Measurements from ENCODE around the gene CADM3. TPM values are rescaled to one million over a fixed set of nuclear protein-coding genes. Genes with fewer than 3 reads are reported as not detected.

CADM3 gene
- total and polyA plus RNA-seq, 2 of the 8 experiments (the other 6 are each of a cell fraction or from before 2014, with no cell fraction given): 8.3 to 8.5 TPM

DNA sequence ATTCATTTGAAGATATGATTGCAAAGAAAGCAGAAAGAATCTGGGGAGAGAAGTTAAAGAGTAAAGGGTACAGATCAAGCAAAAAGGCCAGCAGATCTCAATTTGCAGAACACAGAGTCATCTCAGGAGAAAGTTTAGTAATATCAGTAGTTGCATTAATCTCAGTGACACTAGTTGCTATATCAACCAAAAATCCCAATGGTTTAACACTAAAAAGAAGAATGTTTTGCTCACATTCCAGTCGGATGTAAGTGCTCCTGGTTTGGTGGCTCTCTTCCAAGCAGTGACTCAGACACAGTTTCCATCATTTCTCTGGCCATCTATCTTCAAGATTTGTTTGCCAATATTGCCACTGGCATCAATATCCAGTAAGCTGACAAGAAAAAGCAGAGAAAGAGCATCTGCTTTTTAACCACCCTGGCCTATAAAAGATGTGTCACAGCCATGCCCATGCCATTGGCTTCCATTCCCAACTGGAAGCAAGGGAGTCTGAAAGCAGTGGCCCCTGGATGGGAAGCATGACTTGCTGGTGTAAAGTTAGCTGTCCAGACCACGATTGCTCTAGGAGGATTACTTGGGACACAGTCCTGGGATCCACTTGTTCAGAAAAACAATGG, 49.3 kb upstream of the CADM3 start:
- ChIA-PET POLR2A (ENCODE audit: partially characterized antibody) (no interaction called here), CTCF (ENCODE audit: partially characterized antibody) (interaction anchor here (1.1 to 2.8 kb wide), 2 partner anchors 10 to 50 kb away, joined by 4 to 13 read pairs; no protein-coding TSS in a partner anchor)
- H3K4me1 ChIP-seq (replicated peaks in 1 of 4; ENCODE audit: control insufficient read depth in 3 of 4, insufficient read depth in 4 of 4, low read length in 3 of 4): peaks cover 0 to 2% (median under 1%) of the 10 kb centered on the region in 4 experiments; a peak in 1 of 7 replicates
- no peaks in the 10 kb centered on the region for H3K36me3 ChIP-seq (ENCODE audit: control insufficient read depth in 2 of 4, insufficient read depth in 4 of 4, low read length in 3 of 4)
- no peak overlapping the region for H4K8ac ChIP-seq (ENCODE audit: extremely low read depth, insufficient read depth, low read length)
- no peak overlapping the region for H3K18ac ChIP-seq (ENCODE audit: extremely low read depth, low read length)
- no peak overlapping the region for H3K4me2 ChIP-seq (ENCODE audit: insufficient read depth in 1 of 2, low read depth in 2 of 2, low read length in 2 of 2)
- H2AK5ac ChIP-seq (ENCODE audit: low read depth, low read length): no peak overlapping the region
- H2AFZ ChIP-seq (ENCODE audit: low read length): no peak overlapping the region
- no peak overlapping the region for H2BK5ac ChIP-seq (ENCODE audit: low read depth, low read length)
- H2BK120ac ChIP-seq (replicated peaks; ENCODE audit: low read depth, low read length): no peak overlapping the region
- no peak overlapping the region for H3K4me3 ChIP-seq (ENCODE audit: extremely low read depth in 1 of 4, insufficient read depth in 2 of 4, low read depth in 3 of 4, low read length in 4 of 4)
- H3K79me1 ChIP-seq (ENCODE audit: low read depth, low read length): no peaks in the 10 kb centered on the region
- H3K9me3 ChIP-seq (ENCODE audit: insufficient read depth in 2 of 2, low read depth in 1 of 2, low read length in 1 of 2): no peaks in the 10 kb centered on the region
- no peak overlapping the region for H3K56ac ChIP-seq (replicated peaks; ENCODE audit: insufficient read length, low read depth, low read length)
- H3K27me3 ChIP-seq (replicated peaks in 1 of 4; ENCODE audit: control insufficient read depth in 3 of 4, extremely low read depth in 1 of 4, insufficient read depth in 3 of 4, low read length in 3 of 4): no peaks in the 10 kb centered on the region
- H3K4ac ChIP-seq (replicated peaks; ENCODE audit: insufficient read length, low read depth, low read length): no peak overlapping the region
- H3K14ac ChIP-seq (ENCODE audit: insufficient read length): no peak overlapping the region
- no peak overlapping the region for H4K91ac ChIP-seq (replicated peaks; ENCODE audit: insufficient read length, low read length)
- FAIRE-seq (no peak), DNase-seq (ENCODE audit: low read depth in 1 of 2, low spot score in 2 of 2) (no peak)
- H3K23me2 ChIP-seq (ENCODE audit: low read depth, low read length): no peaks in the 10 kb centered on the region
- no peak overlapping the region for H3K27ac ChIP-seq (ENCODE audit: low read depth, low read length)
- H4K5ac ChIP-seq (ENCODE audit: insufficient read length, low read depth, low read length): no peak overlapping the region
- no peak overlapping the region for H3K9ac ChIP-seq (replicated peaks in 1 of 4; ENCODE audit: extremely low read depth in 1 of 4, low read depth in 3 of 4, low read length in 3 of 4)
- no peak overlapping the region for H3K23ac ChIP-seq (ENCODE audit: insufficient read length)
- H2BK20ac ChIP-seq (ENCODE audit: low read length): no peak overlapping the region
- 94% methylated on average over 2 of the region's 2 CpGs; no CpG with 5 or more reads in 1 of the 2 experiments for WGBS, 2 experiments (ENCODE audit: extremely low coverage in 1 of 2, insufficient coverage in 1 of 2, insufficient read length in 1 of 2, insufficient replicate concordance in 2 of 2, low coverage in 1 of 2, low lambda C conversion rate in 2 of 2, missing lambda C conversion rate in 1 of 2)
- H3K79me2 ChIP-seq (ENCODE audit: control insufficient read depth in 1 of 2, insufficient read depth in 2 of 2, low read length in 2 of 2): no peaks in the 10 kb centered on the region
- H2BK12ac ChIP-seq (ENCODE audit: low read depth, low read length): no peak overlapping the region
- H2BK15ac ChIP-seq (ENCODE audit: low read length): no peak overlapping the region
- no peaks in the 10 kb centered on the region for H4K20me1 ChIP-seq (replicated peaks in 1 of 2; ENCODE audit: control insufficient read depth in 1 of 2, insufficient read depth in 2 of 2, low read length in 2 of 2)
- TF ChIP-seq SAP30 (IDR thresholded peaks at IDR 0.05; ENCODE audit: insufficient read depth, insufficient replicate concordance, low read length) (no peak), SUZ12 (IDR thresholded peaks at IDR 0.05; ENCODE audit: low read length) (no peak), RNF2 (IDR thresholded peaks at IDR 0.05; ENCODE audit: borderline replicate concordance, low read depth, low read length, missing control alignments, poor library complexity, severe bottlenecking) (no peak), JUN (IDR thresholded peaks at IDR 0.05; ENCODE audit: low read depth, low read length) (no peak), TAF7 (optimal IDR thresholded peaks at IDR 0.05; ENCODE audit: borderline replicate concordance, low read depth, low read length) (no peak), GABPA (IDR thresholded peaks at IDR 0.05; ENCODE audit: borderline replicate concordance, insufficient read depth, low read length) (no peak), HDAC6 (IDR thresholded peaks at IDR 0.05; ENCODE audit: low read depth, low read length) (no peak)
- TF ChIP-seq, protein P1, sequence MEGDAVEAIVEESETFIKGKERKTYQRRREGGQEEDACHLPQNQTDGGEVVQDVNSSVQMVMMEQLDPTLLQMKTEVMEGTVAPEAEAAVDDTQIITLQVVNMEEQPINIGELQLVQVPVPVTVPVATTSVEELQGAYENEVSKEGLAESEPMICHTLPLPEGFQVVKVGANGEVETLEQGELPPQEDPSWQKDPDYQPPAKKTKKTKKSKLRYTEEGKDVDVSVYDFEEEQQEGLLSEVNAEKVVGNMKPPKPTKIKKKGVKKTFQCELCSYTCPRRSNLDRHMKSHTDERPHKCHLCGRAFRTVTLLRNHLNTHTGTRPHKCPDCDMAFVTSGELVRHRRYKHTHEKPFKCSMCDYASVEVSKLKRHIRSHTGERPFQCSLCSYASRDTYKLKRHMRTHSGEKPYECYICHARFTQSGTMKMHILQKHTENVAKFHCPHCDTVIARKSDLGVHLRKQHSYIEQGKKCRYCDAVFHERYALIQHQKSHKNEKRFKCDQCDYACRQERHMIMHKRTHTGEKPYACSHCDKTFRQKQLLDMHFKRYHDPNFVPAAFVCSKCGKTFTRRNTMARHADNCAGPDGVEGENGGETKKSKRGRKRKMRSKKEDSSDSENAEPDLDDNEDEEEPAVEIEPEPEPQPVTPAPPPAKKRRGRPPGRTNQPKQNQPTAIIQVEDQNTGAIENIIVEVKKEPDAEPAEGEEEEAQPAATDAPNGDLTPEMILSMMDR (IDR thresholded peaks at IDR 0.05; ENCODE audit: control extremely low read depth in 1 of 3, insufficient read depth in 1 of 3, low read depth in 1 of 3, low read length in 3 of 3): no peak
- TF ChIP-seq, protein P2, sequence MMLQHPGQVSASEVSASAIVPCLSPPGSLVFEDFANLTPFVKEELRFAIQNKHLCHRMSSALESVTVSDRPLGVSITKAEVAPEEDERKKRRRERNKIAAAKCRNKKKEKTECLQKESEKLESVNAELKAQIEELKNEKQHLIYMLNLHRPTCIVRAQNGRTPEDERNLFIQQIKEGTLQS (IDR thresholded peaks at IDR 0.05; ENCODE audit: insufficient read depth, low read depth, low read length): no peak

Data from H1 (cell line).